AML-193 (cell line): ENCODE results near the gene TMEM50A.
"Not testable (repeated sequence)": the region's sequence is repeated elsewhere in the genome, so short reads cannot be mapped to it uniquely, and the experiment has no call there.

Experiments used
- DNase-seq, 2 experiments: peaks; one replicate each; lab custom pipeline; 2025; lab: John Stamatoyannopoulos, UW

The TMEM50A gene

GRCh38 chr1:25387096-25387495 lies 49.0 kb downstream of the TMEM50A start:
- DNase-seq: not testable (repeated sequence)

- DNase-seq: not testable (repeated sequence)
These were observed 50.6 kb downstream of the TMEM50A start for GRCh38 chr1:25388691-25389090.

- DNase-seq: not testable (repeated sequence)
These were observed 51.6 kb downstream of the TMEM50A start for GRCh38 chr1:25389721-25390120.

GRCh38 chr1:25392841-25393240 lies 54.7 kb downstream of the TMEM50A start:
- no peak for DNase-seq

GRCh38 chr1:25397549-25397948 lies 59.4 kb downstream of the TMEM50A start:
- DNase-seq: not testable (repeated sequence)

GRCh38 chr1:25398079-25398478 lies 59.9 kb downstream of the TMEM50A start:
- DNase-seq: not testable (repeated sequence)

GRCh38 chr1:25402947-25403803 lies 65.0 kb downstream of the TMEM50A start:
- DNase-seq: peak in 1 of 2 experiments; percentile 2

GRCh38 chr1:25405731-25406305 lies 67.7 kb downstream of the TMEM50A start:
- DNase-seq: not testable (repeated sequence)

- not testable (repeated sequence) for DNase-seq
These were observed 71.7 kb downstream of the TMEM50A start for GRCh38 chr1:25409641-25410427.
